Activated naive CD4-positive, alpha-beta T cell treated with anti-CD3 and anti-CD28 coated beads for 36 hours (primary cell): Measurements from ENCODE around the gene SLC22A7. TPM values are rescaled to one million over a fixed set of nuclear protein-coding genes. Genes with fewer than 3 reads are reported as not detected.
A peak's percentile ranks its signal among the peaks of the same experiment; 100 is the strongest.

Source experiments
- CTCF ChIA-PET: fragments of 350-600 bp; sonication (Branson Sonifier 250); formaldehyde crosslinking; loops from one replicate; lab custom pipeline; 2021; ENCODE audit warnings: antibody characterized with exemption; lab: Charles Lee
- DNase-seq: peaks from one replicate; pipeline ENCODE4 v3.0.0-alpha.2; 2020
- H3K27ac Mint-ChIP-seq: one replicate; pipeline ENCODE4 v1.8.0; 2021; ENCODE audit warnings: mild to moderate bottlenecking, mixed read lengths
- H3K27me3 Mint-ChIP-seq: one replicate; pipeline ENCODE4 v1.8.0; 2021; ENCODE audit warnings: low read depth, mixed read lengths
- H3K36me3 Mint-ChIP-seq: one replicate; pipeline ENCODE4 v1.8.0; 2021; ENCODE audit warnings: low read depth, mixed read lengths
- H3K4me1 Mint-ChIP-seq: one replicate; pipeline ENCODE4 v1.8.0; 2021; ENCODE audit warnings: low read depth, mixed read lengths
- H3K4me3 Mint-ChIP-seq: one replicate; pipeline ENCODE4 v1.8.0; 2021; ENCODE audit warnings: mild to moderate bottlenecking, moderate library complexity, mixed read lengths
- H3K9me3 Mint-ChIP-seq: one replicate; pipeline ENCODE4 v1.8.0; 2021; ENCODE audit warnings: mixed read lengths
- intact Hi-C: fragments of 100-400 bp; cut with micrococcal nuclease; formaldehyde crosslinking; loops from one replicate; pipeline ENCODE4 v1.15.1; 2023
- total RNA-seq, 2 experiments: library from RNA; stranded (reverse); gene quantifications; one replicate each; pipeline ENCODE4 v1.2.3, GENCODE V29; 2021

SLC22A7 gene
- total RNA-seq, 2 experiments from 2014 or later = not detected

DNA sequence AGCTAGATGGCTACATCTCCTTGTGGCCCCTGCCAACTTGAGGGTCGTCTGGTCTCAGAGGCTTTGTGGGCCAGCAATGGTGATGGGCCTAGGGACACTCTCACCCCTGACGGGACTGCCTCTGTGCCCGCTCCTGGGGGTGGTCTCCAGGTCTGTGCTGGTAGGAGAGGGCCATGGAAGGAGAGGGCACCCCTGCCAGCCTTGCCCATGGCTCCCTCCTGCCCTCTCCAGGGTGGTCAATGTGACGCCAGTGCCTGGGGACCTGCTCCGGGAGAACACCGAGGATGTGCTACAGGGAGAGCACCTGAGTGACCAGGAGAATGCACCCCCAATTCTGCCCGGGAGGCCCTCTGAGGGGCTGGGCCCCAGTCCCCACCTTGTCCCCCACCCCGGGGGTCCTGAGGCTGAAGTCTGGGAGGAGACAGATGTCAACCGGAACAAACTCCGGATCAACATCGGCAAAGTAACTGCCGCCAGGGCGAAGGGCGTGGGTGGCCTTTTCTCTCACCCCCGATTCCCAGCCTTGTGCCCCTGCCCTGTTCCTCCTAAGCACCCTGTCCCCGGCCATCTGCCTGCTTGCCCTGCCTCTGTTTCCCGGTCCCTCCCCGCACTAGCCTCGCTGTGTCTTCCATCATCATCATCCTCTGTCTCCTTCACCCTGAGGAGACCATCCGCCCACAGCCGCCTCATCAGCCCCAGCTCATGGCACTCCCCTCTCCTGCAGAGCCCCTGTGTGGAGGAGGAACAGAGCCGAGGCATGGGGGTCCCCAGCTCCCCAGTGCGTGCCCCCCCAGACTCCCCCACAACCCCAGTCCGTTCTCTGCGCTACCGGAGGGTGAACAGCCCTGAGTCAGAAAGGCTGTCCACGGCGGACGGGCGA lies 39.0 kb upstream of the SLC22A7 start:
- no peak for DNase-seq
- no peak overlapping the region for H3K27ac Mint-ChIP-seq
- intact Hi-C loops = no loop called here

GRCh38 chr6:43260791-43261190 lies 37.3 kb upstream of the SLC22A7 start:
- Mint-ChIP-seq H3K9me3 (no peaks in the 10 kb centered on the region), H3K36me3 (no peaks in the 10 kb centered on the region), H3K4me3 (no peak overlapping the region), H3K27ac (no peak overlapping the region), H3K27me3 (peaks cover under 1% of the 10 kb centered on the region), H3K4me1 (no peaks in the 10 kb centered on the region)
- intact Hi-C loops = no loop called here
- CTCF ChIA-PET = interaction anchor here (0.6 kb wide), 1 partner anchor 243 kb away, joined by 4 read pairs; no protein-coding TSS in a partner anchor
- no peak for DNase-seq

More for the DNA sequence above, 39.0 kb upstream of the SLC22A7 start:
- peaks cover 4% of the 10 kb centered on the region for H3K4me1 Mint-ChIP-seq
- no peak overlapping the region for H3K4me3 Mint-ChIP-seq
- no peaks in the 10 kb centered on the region for H3K36me3 Mint-ChIP-seq
- CTCF ChIA-PET = interaction anchor here (0.9 kb wide), 1 partner anchor 236 kb away, joined by 4 read pairs; no protein-coding TSS in a partner anchor
- peaks cover 2% of the 10 kb centered on the region for H3K27me3 Mint-ChIP-seq
- H3K9me3 Mint-ChIP-seq = no peaks in the 10 kb centered on the region

GRCh38 chr6:43261198-43261597 lies 36.9 kb upstream of the SLC22A7 start:
- intact Hi-C loops = no loop called here
- CTCF ChIA-PET = interaction anchor here (1.1 to 1.8 kb wide), 2 partner anchors 95 to 246 kb away, joined by 3 to 13 read pairs; no protein-coding TSS in a partner anchor
- Mint-ChIP-seq H3K36me3 (no peaks in the 10 kb centered on the region), H3K4me3 (no peak overlapping the region), H3K4me1 (no peaks in the 10 kb centered on the region), H3K27ac (no peak overlapping the region), H3K27me3 (no peaks in the 10 kb centered on the region), H3K9me3 (no peaks in the 10 kb centered on the region)
- no peak for DNase-seq

DNA sequence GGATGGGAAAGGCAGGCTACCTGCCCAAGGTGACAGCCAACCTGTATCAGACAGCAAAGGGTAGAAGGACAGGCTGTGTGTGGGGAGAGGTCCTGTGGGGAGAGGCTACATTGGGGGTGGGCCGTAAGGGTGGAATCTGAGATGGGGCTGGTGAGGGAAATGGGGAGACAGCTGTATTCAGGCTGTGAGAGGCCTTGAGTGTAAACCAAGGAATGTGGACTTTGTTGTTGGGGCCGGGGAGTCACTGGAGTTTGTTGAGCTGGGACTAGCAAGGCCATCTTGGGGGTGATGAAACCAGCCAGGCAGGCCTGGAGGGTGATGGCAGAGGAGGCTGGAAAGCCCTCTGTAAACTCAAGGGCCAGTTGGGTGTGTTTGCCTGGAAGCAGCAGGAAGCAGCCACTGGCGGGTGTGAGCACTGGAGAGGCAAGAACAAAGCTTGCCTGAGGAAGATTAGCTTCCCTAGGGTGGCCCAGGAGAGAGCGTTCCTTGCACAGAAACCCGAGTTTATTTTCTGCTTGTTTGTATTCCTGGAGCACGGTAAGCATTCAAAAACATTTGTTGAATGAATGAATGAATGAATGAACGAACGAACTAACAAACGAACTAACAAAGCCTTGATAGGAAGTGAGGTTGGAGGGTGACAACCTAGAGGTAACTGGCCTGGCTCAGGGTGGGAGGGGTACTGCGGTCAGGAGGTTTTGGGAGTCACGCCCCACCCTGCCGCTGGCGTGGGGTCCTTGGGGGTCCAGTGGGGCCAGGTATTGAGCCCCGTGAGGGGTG lies 35.9 kb upstream of the SLC22A7 start:
- DNase-seq = no peak
- no peak overlapping the region for H3K4me3 Mint-ChIP-seq
- intact Hi-C loops = no loop called here
- no peaks in the 10 kb centered on the region for H3K27me3 Mint-ChIP-seq
- H3K4me1 Mint-ChIP-seq = no peaks in the 10 kb centered on the region
- CTCF ChIA-PET = interaction anchor here (0.7 to 1.8 kb wide), 6 partner anchors 10 to 245 kb away, joined by 3 to 13 read pairs (median 5); no protein-coding TSS in a partner anchor
- H3K36me3 Mint-ChIP-seq = no peaks in the 10 kb centered on the region
- H3K27ac Mint-ChIP-seq = no peak overlapping the region
- no peaks in the 10 kb centered on the region for H3K9me3 Mint-ChIP-seq

DNA sequence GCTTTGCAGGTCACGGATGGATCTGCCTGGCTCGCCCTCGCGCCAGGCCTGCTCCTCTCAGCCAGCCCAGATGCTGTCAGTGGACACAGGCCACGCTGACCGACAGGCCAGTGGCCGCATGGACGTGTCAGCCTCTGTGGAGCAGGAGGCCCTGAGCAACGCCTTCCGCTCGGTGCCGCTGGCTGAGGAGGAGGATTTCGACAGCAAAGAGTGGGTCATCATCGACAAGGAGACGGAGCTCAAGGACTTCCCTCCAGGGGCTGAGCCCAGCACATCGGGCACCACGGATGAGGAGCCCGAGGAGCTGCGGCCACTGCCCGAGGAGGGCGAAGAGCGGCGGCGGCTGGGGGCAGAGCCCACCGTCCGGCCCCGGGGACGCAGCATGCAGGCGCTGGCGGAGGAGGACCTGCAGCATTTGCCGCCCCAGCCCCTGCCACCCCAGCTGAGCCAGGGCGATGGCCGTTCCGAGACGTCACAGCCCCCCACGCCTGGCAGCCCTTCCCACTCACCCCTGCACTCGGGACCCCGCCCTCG lies 35.2 kb upstream of the SLC22A7 start:
- Mint-ChIP-seq H3K27me3 (no peaks in the 10 kb centered on the region), H3K9me3 (no peaks in the 10 kb centered on the region), H3K4me1 (no peaks in the 10 kb centered on the region), H3K36me3 (no peaks in the 10 kb centered on the region), H3K27ac (no peak overlapping the region), H3K4me3 (no peak overlapping the region)
- intact Hi-C loops = loop anchor here (1.0 kb wide), 3 partner anchors 71 to 243 kb away; no protein-coding TSS in a partner anchor
- DNase-seq = no peak
- CTCF ChIA-PET = interaction anchor here (0.8 to 1.8 kb wide), 3 partner anchors 135 to 244 kb away, joined by 3 to 13 read pairs (median 7); no protein-coding TSS in a partner anchor

- Mint-ChIP-seq H3K9me3 (no peaks in the 10 kb centered on the region), H3K27me3 (no peaks in the 10 kb centered on the region), H3K27ac (no peak overlapping the region), H3K4me1 (no peaks in the 10 kb centered on the region), H3K36me3 (no peaks in the 10 kb centered on the region), H3K4me3 (no peak overlapping the region)
- intact Hi-C loops = loop anchor here (1.0 kb wide), 3 partner anchors 71 to 243 kb away; no protein-coding TSS in a partner anchor
- CTCF ChIA-PET = interaction anchor here (0.6 to 3.5 kb wide), 7 partner anchors 135 to 325 kb away, joined by 3 to 22 read pairs (median 4); no protein-coding TSS in a partner anchor
- peak; percentile 88 for DNase-seq
These were observed 34.5 kb upstream of the SLC22A7 start for GRCh38 chr6:43263314-43264178.

DNA sequence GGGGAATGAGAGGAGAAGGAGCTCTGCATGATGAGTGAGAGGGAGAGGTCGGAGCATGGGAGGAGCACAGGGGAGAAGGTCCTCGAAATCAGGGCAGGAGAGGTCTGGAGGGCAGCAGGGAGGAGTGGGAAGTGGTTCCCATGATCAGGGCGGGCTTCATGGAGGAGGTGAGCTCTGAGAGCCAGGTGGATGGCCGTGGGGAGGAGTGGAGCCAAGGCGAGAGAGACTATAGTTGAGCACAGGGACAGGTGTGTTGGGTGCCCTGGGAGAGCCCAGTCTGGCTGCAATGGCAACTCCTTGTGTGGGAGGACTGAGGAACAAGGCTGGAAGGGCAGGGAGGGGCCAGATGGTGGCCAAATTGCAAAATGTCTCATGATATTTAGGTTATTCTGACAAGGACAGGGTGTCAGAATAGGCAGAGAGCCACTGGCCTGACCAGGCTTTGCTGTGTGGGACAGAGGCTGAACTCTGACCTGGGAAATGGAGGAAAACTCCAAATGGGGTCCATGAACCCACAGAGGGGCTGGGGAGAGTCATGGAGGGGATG lies 33.4 kb upstream of the SLC22A7 start:
- no peak overlapping the region for H3K4me3 Mint-ChIP-seq

DNA sequence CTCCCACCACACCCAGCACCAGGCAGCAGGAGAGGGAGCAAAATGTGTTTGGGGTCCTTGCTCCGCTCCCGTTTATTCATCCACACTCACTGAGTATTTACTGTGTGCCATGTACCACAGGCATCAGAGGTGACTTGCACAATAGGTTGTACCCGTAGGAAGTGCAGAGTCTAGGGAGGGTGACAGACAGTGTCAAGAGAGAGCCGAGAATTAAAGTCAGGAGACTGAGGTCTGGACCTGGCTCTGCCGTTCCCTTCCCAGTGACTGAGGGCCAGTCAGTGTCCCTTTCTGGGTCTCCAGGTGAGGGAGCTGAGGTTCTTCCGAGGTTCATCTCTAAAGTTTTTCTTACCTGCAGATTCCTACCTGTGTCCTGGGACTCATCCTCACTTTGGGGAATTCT lies 32.5 kb upstream of the SLC22A7 start:
- no peak overlapping the region for H3K27ac Mint-ChIP-seq
- peaks cover 4% of the 10 kb centered on the region for H3K4me1 Mint-ChIP-seq
- DNase-seq = no peak
- CTCF ChIA-PET = interaction anchor here (3.5 kb wide), 1 partner anchor 241 kb away, joined by 22 read pairs; no protein-coding TSS in a partner anchor
- no peaks in the 10 kb centered on the region for H3K36me3 Mint-ChIP-seq
- H3K27me3 Mint-ChIP-seq = no peaks in the 10 kb centered on the region
- H3K9me3 Mint-ChIP-seq = no peaks in the 10 kb centered on the region
- no peak overlapping the region for H3K4me3 Mint-ChIP-seq
- intact Hi-C loops = no loop called here

More for the DNA sequence above, 33.4 kb upstream of the SLC22A7 start:
- Mint-ChIP-seq H3K36me3 (no peaks in the 10 kb centered on the region), H3K9me3 (no peaks in the 10 kb centered on the region), H3K27me3 (no peaks in the 10 kb centered on the region), H3K4me1 (peaks cover 4% of the 10 kb centered on the region), H3K27ac (no peak overlapping the region)
- DNase-seq = no peak
- intact Hi-C loops = no loop called here
- CTCF ChIA-PET = interaction anchor here (1.2 to 3.5 kb wide), 3 partner anchors 133 to 241 kb away, joined by 3 to 22 read pairs (median 12); no protein-coding TSS in a partner anchor

DNA sequence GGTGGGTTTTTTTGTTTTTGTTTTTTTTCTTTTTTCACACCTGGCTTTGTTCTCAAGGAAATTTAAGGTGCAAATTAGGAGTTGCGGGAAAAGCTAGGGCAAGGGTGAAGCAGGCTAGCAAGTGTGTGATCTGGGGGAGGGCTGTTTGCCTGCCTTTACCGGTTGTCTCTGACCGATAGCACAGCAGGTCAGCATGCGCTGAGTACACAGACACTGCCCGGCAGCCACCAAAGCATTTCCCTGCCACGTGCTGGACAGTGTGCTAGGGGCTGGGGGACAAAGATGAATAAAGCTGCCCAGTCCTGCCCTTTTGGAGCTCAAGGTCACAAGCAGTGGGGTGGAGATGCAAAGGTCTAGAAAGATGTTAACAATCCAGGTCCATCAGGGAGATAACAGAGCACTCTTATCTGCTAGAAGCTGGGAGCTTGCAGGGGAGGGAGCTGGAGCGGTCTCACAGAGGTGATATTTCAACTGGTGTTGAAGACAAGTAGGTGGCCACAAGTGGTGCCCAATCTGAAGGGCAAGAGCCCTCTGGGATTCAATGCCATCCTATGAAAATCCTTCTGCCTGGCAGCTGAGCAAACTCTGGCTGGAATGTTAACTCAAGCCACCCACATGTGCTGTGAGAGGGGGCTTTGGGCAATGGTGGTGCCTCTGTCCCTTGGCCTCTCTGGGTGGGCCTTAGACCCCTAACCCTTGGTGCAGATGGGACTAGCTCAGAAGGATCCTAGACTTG lies 30.3 kb upstream of the SLC22A7 start:
- Mint-ChIP-seq H3K9me3 (no peaks in the 10 kb centered on the region), H3K27ac (no peak overlapping the region), H3K36me3 (no peaks in the 10 kb centered on the region), H3K4me1 (peaks cover 4% of the 10 kb centered on the region), H3K27me3 (no peaks in the 10 kb centered on the region), H3K4me3 (no peak overlapping the region)
- intact Hi-C loops = no loop called here
- CTCF ChIA-PET = interaction anchor here (1.1 kb wide), 1 partner anchor 41 kb away, joined by 3 read pairs; the partner anchor contains the start of gene CRIP3
- no peak for DNase-seq

- H3K27ac Mint-ChIP-seq = no peak overlapping the region
- no peak overlapping the region for H3K4me3 Mint-ChIP-seq
- H3K4me1 Mint-ChIP-seq = peaks cover 4% of the 10 kb centered on the region
- CTCF ChIA-PET = interaction anchor here (0.7 to 1.6 kb wide), 3 partner anchors 21 to 128 kb away, joined by 3 to 5 read pairs (median 3); partner anchors contain the start of gene CRIP3
- H3K9me3 Mint-ChIP-seq = no peaks in the 10 kb centered on the region
- intact Hi-C loops = no loop called here
- no peaks in the 10 kb centered on the region for H3K27me3 Mint-ChIP-seq
- H3K36me3 Mint-ChIP-seq = no peaks in the 10 kb centered on the region
- DNase-seq = no peak
These were observed 29.7 kb upstream of the SLC22A7 start for GRCh38 chr6:43268355-43268700.
